ENCODE data around the gene AGPS. TPM values are rescaled to one million over a fixed set of nuclear protein-coding genes. Genes with fewer than 3 reads are reported as not detected.
A peak's percentile ranks its signal among the peaks of the same experiment; 100 is the strongest.

AGPS gene
- total RNA-seq, 4 donors from 2014 or later: 23.1 to 38.8 (median 24.7) TPM

DNA sequence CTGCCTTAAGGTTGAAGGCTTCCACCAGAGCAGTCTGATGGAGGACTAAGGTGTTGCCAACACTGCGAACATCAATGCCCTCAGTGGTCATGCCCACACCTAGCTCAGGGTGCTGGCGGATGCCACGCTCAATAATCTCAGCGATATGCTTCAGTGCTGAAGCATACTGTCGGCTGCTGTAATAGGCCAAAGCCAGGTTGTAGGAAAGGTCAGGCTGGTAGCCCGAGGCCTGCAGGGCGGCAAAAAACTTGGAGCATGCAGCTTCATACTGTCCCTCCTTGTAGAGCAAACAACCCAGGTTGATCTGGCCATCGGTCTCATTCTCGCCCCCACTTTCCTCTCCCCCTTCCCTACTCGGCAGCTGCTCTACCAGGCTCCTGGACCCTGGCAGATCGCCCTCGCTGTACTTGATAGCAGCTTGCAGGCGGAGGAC is 159.4 kb downstream of the AGPS start:
- Histone ChIP-seq H3K27me3 (no peaks in the 10 kb centered on the region), H3K9me3 (no peaks in the 10 kb centered on the region), H3K27ac (no peak overlapping the region), H3K4me1 (peaks cover 9 to 20% of the 10 kb centered on the region in 2 donors), H3K36me3 (no peaks in the 10 kb centered on the region), H3K4me3 (replicated peaks in 1 of 3) (peak overlapping the region in 2 of 3 donors; percentile 57 to 100)
- DNase-seq: peak; percentile 53 to 59
- TF ChIP-seq, protein P1, sequence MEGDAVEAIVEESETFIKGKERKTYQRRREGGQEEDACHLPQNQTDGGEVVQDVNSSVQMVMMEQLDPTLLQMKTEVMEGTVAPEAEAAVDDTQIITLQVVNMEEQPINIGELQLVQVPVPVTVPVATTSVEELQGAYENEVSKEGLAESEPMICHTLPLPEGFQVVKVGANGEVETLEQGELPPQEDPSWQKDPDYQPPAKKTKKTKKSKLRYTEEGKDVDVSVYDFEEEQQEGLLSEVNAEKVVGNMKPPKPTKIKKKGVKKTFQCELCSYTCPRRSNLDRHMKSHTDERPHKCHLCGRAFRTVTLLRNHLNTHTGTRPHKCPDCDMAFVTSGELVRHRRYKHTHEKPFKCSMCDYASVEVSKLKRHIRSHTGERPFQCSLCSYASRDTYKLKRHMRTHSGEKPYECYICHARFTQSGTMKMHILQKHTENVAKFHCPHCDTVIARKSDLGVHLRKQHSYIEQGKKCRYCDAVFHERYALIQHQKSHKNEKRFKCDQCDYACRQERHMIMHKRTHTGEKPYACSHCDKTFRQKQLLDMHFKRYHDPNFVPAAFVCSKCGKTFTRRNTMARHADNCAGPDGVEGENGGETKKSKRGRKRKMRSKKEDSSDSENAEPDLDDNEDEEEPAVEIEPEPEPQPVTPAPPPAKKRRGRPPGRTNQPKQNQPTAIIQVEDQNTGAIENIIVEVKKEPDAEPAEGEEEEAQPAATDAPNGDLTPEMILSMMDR (IDR thresholded peaks at IDR 0.05): no peak
- no peak for TF ChIP-seq POLR2A (IDR thresholded peaks at IDR 0.05)
- WGBS, 2 donors: 40 to 61% methylated on average over 8 to 13 of the region's 13 CpGs
- intact Hi-C loops (cut with DNase I): loop anchor here (10.0 kb wide), 1 partner anchor 63 kb away; a partner anchor contains a TSS

DNA sequence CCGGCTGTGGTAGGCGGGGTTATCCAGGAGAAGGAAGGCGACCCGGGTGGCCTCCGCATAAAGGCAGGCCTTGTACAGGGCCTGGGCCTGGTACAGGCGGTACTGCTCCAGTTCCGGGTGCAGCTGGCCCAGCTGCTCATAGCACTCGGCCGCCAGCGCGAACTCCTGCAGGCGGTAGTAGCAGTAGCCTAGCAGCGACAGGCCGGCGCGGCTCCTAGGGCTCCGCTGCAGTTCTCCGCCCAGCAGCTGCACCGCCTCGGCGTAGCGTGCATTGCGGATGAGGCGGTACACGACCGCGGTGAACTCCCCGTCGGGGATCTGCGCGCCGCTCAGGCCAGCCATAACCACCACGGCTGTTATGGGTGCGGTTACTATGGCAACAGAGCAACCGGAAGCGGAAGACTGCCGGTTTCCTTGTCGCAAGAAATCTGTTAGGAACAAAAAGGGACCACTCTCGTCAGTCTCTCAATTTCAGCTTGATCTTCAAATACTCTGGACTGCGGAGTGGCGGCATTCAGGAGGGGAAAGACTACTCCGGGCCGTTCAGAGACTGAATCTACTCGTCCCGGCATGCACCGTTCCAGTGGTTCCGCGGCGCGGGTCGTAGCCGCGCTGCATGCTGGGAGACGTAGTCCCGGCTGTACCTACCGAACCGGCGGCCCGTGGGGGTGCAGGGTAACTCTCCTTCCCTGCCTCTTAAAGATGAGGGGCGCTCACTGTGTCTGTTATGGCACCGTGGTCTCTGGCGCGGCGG is 160.0 kb downstream of the AGPS start:
- WGBS, 2 donors: 0 to 2% methylated on average over 34 to 44 of the region's 64 CpGs
- no peaks in the 10 kb centered on the region for H3K27me3 ChIP-seq
- peak; percentile 83 to 88 for DNase-seq
- peak overlapping the region; percentile 95 to 99 (median 99) for H3K27ac ChIP-seq
- H3K4me1 ChIP-seq: peaks cover 9 to 20% of the 10 kb centered on the region in 2 donors
- H3K36me3 ChIP-seq: no peaks in the 10 kb centered on the region
- peak in 1 of 2 donors; percentile 13 for TF ChIP-seq POLR2A (IDR thresholded peaks at IDR 0.05)
- TF ChIP-seq, protein P1 (IDR thresholded peaks at IDR 0.05): no peak
- H3K9me3 ChIP-seq: no peaks in the 10 kb centered on the region
- intact Hi-C loops (cut with DNase I): loop anchor here (10.0 kb wide), 1 partner anchor 62 kb away; a partner anchor contains a TSS
- H3K4me3 ChIP-seq (replicated peaks in 1 of 3): peak overlapping the region; percentile 23 to 100 (median 57)

DNA sequence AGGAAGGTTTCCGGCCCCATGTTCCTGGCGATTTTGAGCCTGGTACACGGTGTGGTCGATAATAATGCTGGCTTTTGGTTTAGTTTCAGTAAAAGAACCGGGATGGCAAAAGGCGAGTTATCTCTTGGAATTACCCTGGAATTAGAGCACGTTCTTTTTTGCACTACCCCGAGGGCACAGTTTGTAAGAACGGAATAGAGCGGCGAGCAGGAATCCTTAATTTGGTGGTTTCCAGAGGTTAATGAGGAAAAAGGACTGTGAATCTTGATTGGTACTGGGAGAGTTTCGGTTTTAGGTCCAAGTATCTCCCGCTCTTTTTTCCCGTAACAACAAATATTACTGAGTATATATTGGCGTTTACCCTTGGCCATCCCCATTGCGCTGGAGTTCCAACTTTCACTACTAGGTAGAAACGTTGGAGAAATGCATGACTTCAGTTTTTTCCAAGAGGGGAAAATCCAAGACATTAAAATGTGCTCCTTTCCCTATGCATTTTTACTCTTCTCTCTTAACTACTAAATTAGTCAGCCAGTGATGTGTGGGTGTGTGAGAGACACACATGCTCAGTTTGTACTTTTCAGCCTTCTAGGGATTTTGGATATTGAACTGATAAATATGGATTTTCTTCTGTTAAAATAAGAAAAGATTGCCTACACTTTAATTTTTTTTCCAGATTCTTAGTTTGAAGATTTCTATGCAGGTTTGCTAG is 160.8 kb downstream of the AGPS start:
- no peaks in the 10 kb centered on the region for H3K36me3 ChIP-seq
- H3K27ac ChIP-seq: peak overlapping the region; percentile 95 to 99 (median 99)
- no peak for DNase-seq
- peaks cover 9 to 17% of the 10 kb centered on the region in 2 donors for H3K4me1 ChIP-seq
- TF ChIP-seq, protein P1 (IDR thresholded peaks at IDR 0.05): no peak
- no peak for TF ChIP-seq POLR2A (IDR thresholded peaks at IDR 0.05)
- H3K27me3 ChIP-seq: no peaks in the 10 kb centered on the region
- 6 to 17% methylated on average over 17 of the region's 17 CpGs for WGBS, 2 donors
- H3K9me3 ChIP-seq: no peaks in the 10 kb centered on the region
- intact Hi-C loops (cut with DNase I): loop anchor here (10.0 kb wide), 1 partner anchor 61 kb away; a partner anchor contains a TSS
- H3K4me3 ChIP-seq (replicated peaks in 1 of 3): peak overlapping the region; percentile 23 to 100 (median 57)

DNA sequence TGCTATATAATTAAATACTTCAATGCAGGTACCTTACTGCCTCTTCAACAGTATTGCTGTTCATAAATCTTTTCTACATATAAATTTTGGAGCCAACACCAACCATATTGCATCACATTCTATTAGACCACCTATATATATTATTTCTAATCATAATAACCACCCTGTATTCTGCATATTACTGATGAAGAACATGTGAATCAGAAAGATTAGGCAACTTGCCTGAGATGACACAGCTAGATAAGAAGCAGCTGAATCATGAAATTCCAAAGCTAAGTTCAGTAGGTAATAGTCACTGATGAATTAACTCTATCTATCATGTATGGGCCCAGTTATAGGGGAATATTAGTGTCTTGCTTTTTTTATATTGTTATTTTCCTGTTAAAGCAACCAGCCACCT is 161.8 kb downstream of the AGPS start:
- TF ChIP-seq, protein P1 (IDR thresholded peaks at IDR 0.05): no peak
- no peak for TF ChIP-seq POLR2A (IDR thresholded peaks at IDR 0.05)
- intact Hi-C loops (cut with DNase I): loop anchor here (10.0 kb wide), 1 partner anchor 60 kb away; a partner anchor contains a TSS
- Histone ChIP-seq H3K27ac (no peak overlapping the region), H3K27me3 (no peaks in the 10 kb centered on the region), H3K9me3 (no peaks in the 10 kb centered on the region), H3K4me1 (peaks cover 6 to 7% of the 10 kb centered on the region in 2 donors), H3K4me3 (replicated peaks in 1 of 3) (no peak overlapping the region), H3K36me3 (no peaks in the 10 kb centered on the region)
- no peak for DNase-seq
